Activated CD4-positive, alpha-beta T cell treated with anti-CD3 and anti-CD28 coated beads, Interleukin-2, amount 50 U/mL, for 24 hours (primary cell): ENCODE measurements around the gene USP8.
"Not testable (repeated sequence)": the region's sequence is repeated elsewhere in the genome, so short reads cannot be mapped to it uniquely, and the experiment has no call there.

Experiments used
- DNase-seq, 2 donors: peaks; one replicate each; pipeline ENCODE4 v3.0.0-alpha.2; 2020; ENCODE audit warnings: low read depth in 1 of 2, low spot score in 1 of 2

Gene USP8

GRCh38 chr15:50424066-50424890, at the start of gene USP8:
TSS of gene USP8 (plus strand) at chr15:50424405. CDS start at chr15:50439074, 14,669 bp downstream.
- peak; percentile 86 to 88 for DNase-seq

GRCh38 chr15:50377867-50378751, 46.1 kb upstream of the USP8 start:
- DNase-seq, result no peak

GRCh38 chr15:50378776-50379175, 45.4 kb upstream of the USP8 start:
- no peak for DNase-seq

- not testable (repeated sequence) for DNase-seq
Observed at GRCh38 chr15:50379413-50379812, 44.8 kb upstream of the USP8 start.

- no peak for DNase-seq
Observed at GRCh38 chr15:50380089-50380488, 44.1 kb upstream of the USP8 start.

GRCh38 chr15:50381438-50381837, 42.8 kb upstream of the USP8 start:
- no peak for DNase-seq

GRCh38 chr15:50382408-50382807, 41.8 kb upstream of the USP8 start:
- not testable (repeated sequence) for DNase-seq

- DNase-seq, result no peak
Observed at GRCh38 chr15:50390554-50391264, 33.5 kb upstream of the USP8 start.

GRCh38 chr15:50391561-50391960, 32.6 kb upstream of the USP8 start:
- not testable (repeated sequence) for DNase-seq

GRCh38 chr15:50411870-50412269, 12.3 kb upstream of the USP8 start:
- no peak for DNase-seq

- no peak for DNase-seq
Observed at GRCh38 chr15:50414624-50415023, 9.6 kb upstream of the USP8 start.

GRCh38 chr15:50415752-50416404, 8.3 kb upstream of the USP8 start:
- no peak for DNase-seq

- no peak for DNase-seq
Observed at GRCh38 chr15:50416890-50417289, 7.3 kb upstream of the USP8 start.

- no peak for DNase-seq
Observed at GRCh38 chr15:50418041-50418583, 6.1 kb upstream of the USP8 start.

GRCh38 chr15:50425219-50425618, 1.0 kb downstream of the USP8 start:
- no peak for DNase-seq

- not testable (repeated sequence) for DNase-seq
Observed at GRCh38 chr15:50425678-50426246, 1.6 kb downstream of the USP8 start.

- DNase-seq, result no peak
Observed at GRCh38 chr15:50426428-50426827, 2.2 kb downstream of the USP8 start.

- DNase-seq, result no peak
Observed at GRCh38 chr15:50431204-50431603, 7.0 kb downstream of the USP8 start.

- DNase-seq, result no peak
Observed at GRCh38 chr15:50432230-50432629, 8.0 kb downstream of the USP8 start.

GRCh38 chr15:50435772-50436171, 11.6 kb downstream of the USP8 start:
- no peak for DNase-seq
